Tibial artery (tissue), 4 donors: ENCODE results near the gene WASF3.

Experiments used
- DNase-seq, 2 donors: peaks; one replicate each; pipeline ENCODE4 v3.0.0-alpha.2; 2019
- H3K27ac ChIP-seq, 2 donors: fragments of 200-600 bp; sonication (generic) in 1 of 2; 1 replicate in 1 of 2; 2 replicates in 1 of 2; pipeline ENCODE4 v1.5.1; 2018 to 2019; ENCODE audit warnings: mild to moderate bottlenecking in 1 of 2
- H3K27me3 ChIP-seq, 2 donors: fragments of 200-600 bp; sonication (generic) in 1 of 2; one replicate each; pipeline versions ENCODE4 v1.5.1 to v1.6.0; 2016 to 2019
- H3K36me3 ChIP-seq, 3 donors: fragments of 200-600 bp; sonication (generic) in 2 of 3; one replicate each; pipeline ENCODE4 v1.5.1; 2016 to 2019; ENCODE audit warnings: mild to moderate bottlenecking in 2 of 3
- H3K4me1 ChIP-seq, 4 donors: fragments of 200-600 bp; sonication (generic) in 2 of 4; 1 replicate in 3 of 4; 2 replicates in 1 of 4; pipeline ENCODE4 v1.5.1; 2016 to 2019
- H3K4me3 ChIP-seq, 2 donors: fragments of 200-600 bp; sonication (generic) in 1 of 2; 1 replicate in 1 of 2; 2 replicates in 1 of 2; pipeline ENCODE4 v1.5.1; 2018 to 2019; ENCODE audit warnings: mild to moderate bottlenecking in 2 of 2
- H3K9me3 ChIP-seq, 3 donors: fragments of 200-600 bp; sonication (generic) in 1 of 3; one replicate each; pipeline ENCODE4 v1.5.1; 2016 to 2019
- intact Hi-C: fragments of 100-400 bp; cut with DNase I; formaldehyde crosslinking; loops from one replicate; pipeline ENCODE4 v1.15.0; 2023; ENCODE audit warnings: low total_unique reads
- TF ChIP-seq, protein P1 (sequence below), 2 experiments: fragments of 200-600 bp in 1 of 2; fragments of 450-650 bp in 1 of 2; IDR thresholded peaks; one replicate each; pipeline ENCODE4 v1.5.1; 2017 to 2019; ENCODE audit warnings: antibody characterized with exemption in 2 of 2, mild to moderate bottlenecking in 1 of 2, moderate library complexity in 1 of 2

Gene WASF3

GRCh38 chr13:26561651-26562511 lies 4.4 kb downstream of the WASF3 start:
- no peaks in the 10 kb centered on the region for H3K9me3 ChIP-seq
- H3K36me3 ChIP-seq, result no peaks in the 10 kb centered on the region
- intact Hi-C loops, result no loop called here
- peak overlapping the region; percentile 46 to 51 for H3K27ac ChIP-seq
- no peak for DNase-seq
- peaks cover 0 to 52% (median 22%) of the 10 kb centered on the region in 4 donors for H3K4me1 ChIP-seq
- no peak overlapping the region for H3K4me3 ChIP-seq
- no peaks in the 10 kb centered on the region for H3K27me3 ChIP-seq
- TF ChIP-seq, protein P1, sequence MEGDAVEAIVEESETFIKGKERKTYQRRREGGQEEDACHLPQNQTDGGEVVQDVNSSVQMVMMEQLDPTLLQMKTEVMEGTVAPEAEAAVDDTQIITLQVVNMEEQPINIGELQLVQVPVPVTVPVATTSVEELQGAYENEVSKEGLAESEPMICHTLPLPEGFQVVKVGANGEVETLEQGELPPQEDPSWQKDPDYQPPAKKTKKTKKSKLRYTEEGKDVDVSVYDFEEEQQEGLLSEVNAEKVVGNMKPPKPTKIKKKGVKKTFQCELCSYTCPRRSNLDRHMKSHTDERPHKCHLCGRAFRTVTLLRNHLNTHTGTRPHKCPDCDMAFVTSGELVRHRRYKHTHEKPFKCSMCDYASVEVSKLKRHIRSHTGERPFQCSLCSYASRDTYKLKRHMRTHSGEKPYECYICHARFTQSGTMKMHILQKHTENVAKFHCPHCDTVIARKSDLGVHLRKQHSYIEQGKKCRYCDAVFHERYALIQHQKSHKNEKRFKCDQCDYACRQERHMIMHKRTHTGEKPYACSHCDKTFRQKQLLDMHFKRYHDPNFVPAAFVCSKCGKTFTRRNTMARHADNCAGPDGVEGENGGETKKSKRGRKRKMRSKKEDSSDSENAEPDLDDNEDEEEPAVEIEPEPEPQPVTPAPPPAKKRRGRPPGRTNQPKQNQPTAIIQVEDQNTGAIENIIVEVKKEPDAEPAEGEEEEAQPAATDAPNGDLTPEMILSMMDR (IDR thresholded peaks at IDR 0.05), result no peak

GRCh38 chr13:26562512-26562890 lies 5.0 kb downstream of the WASF3 start:
- no peak overlapping the region for H3K4me3 ChIP-seq
- H3K27me3 ChIP-seq, result no peaks in the 10 kb centered on the region
- peaks cover 0 to 49% (median 22%) of the 10 kb centered on the region in 4 donors for H3K4me1 ChIP-seq
- intact Hi-C loops, result no loop called here
- H3K9me3 ChIP-seq, result no peaks in the 10 kb centered on the region
- peak overlapping the region; percentile 46 to 51 for H3K27ac ChIP-seq
- TF ChIP-seq, protein P1 (IDR thresholded peaks at IDR 0.05), result no peak
- H3K36me3 ChIP-seq, result no peaks in the 10 kb centered on the region
- DNase-seq, result no peak

DNA sequence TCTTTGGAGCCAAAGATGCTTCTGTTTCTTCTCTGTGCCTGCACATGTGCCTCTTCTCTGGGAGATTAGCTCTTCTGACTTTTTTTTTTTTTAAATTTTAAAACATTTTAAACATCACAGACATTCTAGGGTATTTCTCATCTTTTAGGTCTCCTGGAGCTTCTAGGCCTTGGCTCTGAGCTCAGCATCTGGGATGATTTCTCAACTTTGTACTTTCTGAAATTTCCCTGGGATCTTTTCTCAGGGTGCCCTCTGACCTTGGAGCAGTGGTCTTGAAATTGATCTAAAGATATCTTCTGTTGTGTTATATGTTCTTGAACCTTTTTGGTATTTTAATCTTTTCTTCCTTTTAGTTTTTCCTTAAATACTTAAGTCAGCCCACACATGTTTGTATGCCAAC lies 6.2 kb downstream of the WASF3 start:
- no peak for DNase-seq
- Histone ChIP-seq H3K4me3 (no peak overlapping the region), H3K36me3 (no peaks in the 10 kb centered on the region), H3K27ac (no peak overlapping the region), H3K9me3 (no peaks in the 10 kb centered on the region), H3K4me1 (peaks cover 0 to 42% (median 19%) of the 10 kb centered on the region in 4 donors), H3K27me3 (no peaks in the 10 kb centered on the region)
- intact Hi-C loops, result no loop called here
- TF ChIP-seq, protein P1 (IDR thresholded peaks at IDR 0.05), result no peak

- TF ChIP-seq, protein P1 (IDR thresholded peaks at IDR 0.05), result no peak
- no peak for DNase-seq
Measured at GRCh38 chr13:26568132-26568815, 10.8 kb downstream of the WASF3 start.

GRCh38 chr13:26571518-26571917 lies 14.0 kb downstream of the WASF3 start:
- TF ChIP-seq, protein P1 (IDR thresholded peaks at IDR 0.05), result no peak
- no peaks in the 10 kb centered on the region for H3K27me3 ChIP-seq
- H3K9me3 ChIP-seq, result no peaks in the 10 kb centered on the region
- intact Hi-C loops, result no loop called here
- DNase-seq, result no peak
- H3K36me3 ChIP-seq, result no peaks in the 10 kb centered on the region
- no peak overlapping the region for H3K27ac ChIP-seq
- H3K4me3 ChIP-seq, result no peak overlapping the region
- no peaks in the 10 kb centered on the region for H3K4me1 ChIP-seq

More at GRCh38 chr13:26568132-26568815, 10.8 kb downstream of the WASF3 start:
- H3K4me1 ChIP-seq, result peaks cover 0 to 14% (median 0%) of the 10 kb centered on the region in 4 donors
- no peaks in the 10 kb centered on the region for H3K9me3 ChIP-seq
- H3K4me3 ChIP-seq, result no peak overlapping the region
- no peaks in the 10 kb centered on the region for H3K36me3 ChIP-seq
- intact Hi-C loops, result no loop called here
- no peak overlapping the region for H3K27ac ChIP-seq
- no peaks in the 10 kb centered on the region for H3K27me3 ChIP-seq
